ENCODE measurements around the gene MAML2.

Gene MAML2

GRCh38 chr11:96313163-96313562 is 29.8 kb downstream of the MAML2 start:
- TF ChIP-seq CTCF (conservative IDR thresholded peaks at IDR 0.05; ENCODE audit: control insufficient read depth, insufficient read depth, low read depth, low read length), result no peak
- DNase-seq (ENCODE audit: low read depth), result no peak
- H3K4me3 ChIP-seq (ENCODE audit: control insufficient read depth, low read depth, low read length), result no peak overlapping the region

- H3K4me3 ChIP-seq (ENCODE audit: control insufficient read depth, low read depth, low read length), result no peak overlapping the region
- no peak for TF ChIP-seq CTCF (conservative IDR thresholded peaks at IDR 0.05; ENCODE audit: control insufficient read depth, insufficient read depth, low read depth, low read length)
- peak; percentile 71 for DNase-seq (ENCODE audit: low read depth)
Measured at GRCh38 chr11:96311120-96311568, 31.9 kb downstream of the MAML2 start.

- no peak for TF ChIP-seq CTCF (conservative IDR thresholded peaks at IDR 0.05; ENCODE audit: control insufficient read depth, insufficient read depth, low read depth, low read length)
- no peak overlapping the region for H3K4me3 ChIP-seq (ENCODE audit: control insufficient read depth, low read depth, low read length)
- DNase-seq (ENCODE audit: low read depth), result no peak
Measured at GRCh38 chr11:96310236-96310635, 32.8 kb downstream of the MAML2 start.

- H3K4me3 ChIP-seq (ENCODE audit: control insufficient read depth, low read depth, low read length), result no peak overlapping the region
- TF ChIP-seq CTCF (conservative IDR thresholded peaks at IDR 0.05; ENCODE audit: control insufficient read depth, insufficient read depth, low read depth, low read length), result no peak
- no peak for DNase-seq (ENCODE audit: low read depth)
Measured at GRCh38 chr11:96309643-96310017, 33.4 kb downstream of the MAML2 start.

GRCh38 chr11:96309016-96309642 is 33.9 kb downstream of the MAML2 start:
- no peak for TF ChIP-seq CTCF (conservative IDR thresholded peaks at IDR 0.05; ENCODE audit: control insufficient read depth, insufficient read depth, low read depth, low read length)
- H3K4me3 ChIP-seq (ENCODE audit: control insufficient read depth, low read depth, low read length), result no peak overlapping the region
- DNase-seq (ENCODE audit: low read depth), result peak; percentile 64

- H3K4me3 ChIP-seq (ENCODE audit: control insufficient read depth, low read depth, low read length), result peak overlapping the region; percentile 41
- TF ChIP-seq CTCF (conservative IDR thresholded peaks at IDR 0.05; ENCODE audit: control insufficient read depth, insufficient read depth, low read depth, low read length), result no peak
- DNase-seq (ENCODE audit: low read depth), result peak; percentile 95
Measured at GRCh38 chr11:96307776-96308140, 35.2 kb downstream of the MAML2 start.
